ENCODE data around the gene APOB.

The APOB gene

GRCh38 chr2:21003572-21004180 is 40.2 kb downstream of the APOB start:
- FAIRE-seq = no peak
- no peak for TF ChIP-seq POLR2A (IDR thresholded peaks at IDR 0.05; ENCODE audit: low read depth, low read length)
- DNase-seq (ENCODE audit: insufficient read length, low spot score) = no peak

DNA sequence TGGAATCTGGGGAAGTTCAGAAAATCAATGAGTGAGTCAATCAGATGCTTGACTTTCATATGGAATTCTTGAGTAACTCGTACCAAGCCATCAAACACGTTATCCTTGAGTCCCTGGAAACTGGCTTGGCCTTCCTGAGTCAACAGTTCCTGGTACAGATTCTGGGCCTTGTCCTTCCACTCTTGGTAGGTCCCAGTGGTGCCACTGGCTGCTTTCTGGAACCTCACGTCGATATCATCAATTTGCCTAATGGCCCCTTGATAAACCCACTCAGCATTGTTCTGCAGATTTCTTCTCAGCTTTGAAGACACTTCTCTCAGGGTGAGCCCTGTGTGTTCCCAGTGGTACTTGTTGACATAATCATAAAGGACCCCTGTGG is 41.1 kb downstream of the APOB start:
- DNase-seq (ENCODE audit: insufficient read length, low spot score) (no peak), FAIRE-seq (no peak)
- TF ChIP-seq POLR2A (IDR thresholded peaks at IDR 0.05; ENCODE audit: low read depth, low read length) = no peak

GRCh38 chr2:21001988-21002813 is 41.7 kb downstream of the APOB start:
- DNase-seq (ENCODE audit: insufficient read length, low spot score) (no peak), FAIRE-seq (no peak)
- no peak for TF ChIP-seq POLR2A (IDR thresholded peaks at IDR 0.05; ENCODE audit: low read depth, low read length)

- no peak for DNase-seq (ENCODE audit: insufficient read length, low spot score)
- no peak for TF ChIP-seq POLR2A (IDR thresholded peaks at IDR 0.05; ENCODE audit: low read depth, low read length)
- no peak for FAIRE-seq
Measured at GRCh38 chr2:21001225-21001946, 42.5 kb downstream of the APOB start.

GRCh38 chr2:20999906-21000645 is 43.8 kb downstream of the APOB start:
- FAIRE-seq (no peak), DNase-seq (ENCODE audit: insufficient read length, low spot score) (no peak)
- no peak for TF ChIP-seq POLR2A (IDR thresholded peaks at IDR 0.05; ENCODE audit: low read depth, low read length)

- no peak for FAIRE-seq
- DNase-seq (ENCODE audit: insufficient read length, low spot score) = no peak
- TF ChIP-seq POLR2A (IDR thresholded peaks at IDR 0.05; ENCODE audit: low read depth, low read length) = no peak
Measured at GRCh38 chr2:20998972-20999905, 44.6 kb downstream of the APOB start.

DNA sequence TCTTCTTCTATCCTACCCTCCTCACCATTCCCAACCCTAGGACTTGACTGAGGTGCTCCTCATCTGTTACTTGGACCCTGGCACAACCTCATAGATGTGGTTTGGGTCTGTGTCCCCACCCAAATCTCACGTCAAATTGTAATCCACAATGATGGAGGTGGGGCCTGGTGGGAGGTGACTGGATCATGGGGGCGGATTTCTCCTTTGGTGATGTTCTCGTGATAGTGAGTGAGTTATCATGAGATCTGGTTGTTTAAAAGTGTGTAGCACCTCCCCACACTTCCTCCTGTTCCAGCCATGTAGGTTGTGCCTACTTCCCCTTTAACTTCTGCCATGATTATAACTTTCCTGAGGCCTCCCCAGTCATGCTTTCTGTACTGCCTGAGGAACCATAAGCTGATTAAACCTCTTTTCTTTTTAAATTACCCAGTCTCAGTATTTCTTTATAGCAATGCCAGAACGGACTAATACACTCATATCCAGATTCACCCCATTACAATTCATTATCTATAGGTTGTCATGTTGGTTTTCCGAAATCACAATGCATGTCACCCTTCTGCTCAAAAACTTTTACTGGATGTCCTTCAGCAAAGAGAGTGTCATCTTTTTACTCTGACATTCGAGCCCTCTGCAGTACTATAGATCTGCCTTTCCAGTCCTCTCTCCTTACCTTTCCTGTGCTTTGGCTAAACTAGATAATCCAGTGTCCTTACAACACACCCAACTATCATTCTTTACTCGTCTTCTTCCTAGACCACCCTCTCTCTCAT is 45.7 kb downstream of the APOB start:
- FAIRE-seq (no peak), DNase-seq (ENCODE audit: insufficient read length, low spot score) (no peak)
- no peak for TF ChIP-seq POLR2A (IDR thresholded peaks at IDR 0.05; ENCODE audit: low read depth, low read length)

- FAIRE-seq (no peak), DNase-seq (ENCODE audit: insufficient read length, low spot score) (no peak)
- no peak for TF ChIP-seq POLR2A (IDR thresholded peaks at IDR 0.05; ENCODE audit: low read depth, low read length)
Measured at GRCh38 chr2:20994130-20994529, 49.7 kb downstream of the APOB start.

DNA sequence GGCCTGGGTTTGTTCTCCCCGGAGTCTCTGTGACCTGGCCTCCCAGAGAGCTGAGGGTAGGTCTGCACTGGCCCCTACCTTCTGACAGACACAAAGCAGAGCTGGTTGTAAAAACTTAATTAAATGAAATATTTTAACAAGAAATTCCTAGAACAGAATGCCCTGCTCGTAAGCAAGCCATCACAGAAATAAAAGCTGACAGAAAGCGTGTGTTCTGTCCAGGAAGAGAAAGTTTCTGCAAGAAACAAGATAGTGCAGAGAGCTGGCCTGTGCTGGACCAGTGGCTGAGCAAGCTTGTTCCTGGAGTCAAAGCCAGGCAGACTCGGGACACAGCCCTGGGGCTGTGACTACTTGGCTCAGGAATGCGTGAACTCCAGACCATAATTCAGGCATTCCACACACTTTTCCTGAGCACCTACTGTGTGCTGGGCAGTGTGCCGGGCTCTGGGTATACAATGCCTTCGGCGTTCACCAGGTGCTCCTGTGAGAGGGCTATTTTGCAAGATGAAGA is 51.6 kb downstream of the APOB start:
- FAIRE-seq (no peak), DNase-seq (ENCODE audit: insufficient read length, low spot score) (peak; percentile 26)
- TF ChIP-seq POLR2A (IDR thresholded peaks at IDR 0.05; ENCODE audit: low read depth, low read length) = no peak

GRCh38 chr2:20990442-20991430 is 53.1 kb downstream of the APOB start:
- FAIRE-seq (no peak), DNase-seq (ENCODE audit: insufficient read length, low spot score) (no peak)
- TF ChIP-seq POLR2A (IDR thresholded peaks at IDR 0.05; ENCODE audit: low read depth, low read length) = no peak

DNA sequence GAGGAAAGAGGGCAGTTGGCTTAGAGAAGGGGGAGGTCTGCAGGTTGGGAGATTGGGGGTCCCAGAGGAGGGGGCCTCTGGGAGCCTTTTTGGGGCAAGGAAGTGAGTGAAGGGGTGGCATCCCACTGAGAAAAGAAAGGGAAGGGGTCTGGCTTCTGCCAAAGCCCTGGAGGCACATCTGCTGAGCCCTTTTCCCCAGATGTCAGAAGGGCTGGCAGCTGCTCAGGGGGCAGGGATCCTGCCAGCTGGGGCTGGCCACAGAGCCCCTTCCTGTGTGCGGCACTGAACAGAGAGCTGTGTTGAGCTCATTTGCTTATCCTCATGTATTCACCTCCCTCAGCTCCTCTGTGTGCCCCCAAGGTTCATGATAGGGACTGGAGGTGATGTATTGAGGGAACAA is 54.5 kb downstream of the APOB start:
- DNase-seq (ENCODE audit: insufficient read length, low spot score) (no peak), FAIRE-seq (no peak)
- no peak for TF ChIP-seq POLR2A (IDR thresholded peaks at IDR 0.05; ENCODE audit: low read depth, low read length)
